H54 (cell line): Measurements from ENCODE around the gene DRAM2.

Experiments used
- DNase-seq: peaks from one replicate; pipeline ENCODE4 v3.0.0; 2011; ENCODE audit warnings: low spot score, mixed read lengths; ENCODE audit not compliant: insufficient read length
- FAIRE-seq: peaks from 3 replicates; lab custom pipeline; 2011; peaks lifted over from hg19 to GRCh38; lab: Jason Lieb, UNC
- POLR2A ChIP-seq: IDR thresholded peaks from 2 replicates; pipeline ENCODE4 v1.6.1; 2011; ENCODE audit warnings: low read depth, mild to moderate bottlenecking, low read length

Gene DRAM2

DNA sequence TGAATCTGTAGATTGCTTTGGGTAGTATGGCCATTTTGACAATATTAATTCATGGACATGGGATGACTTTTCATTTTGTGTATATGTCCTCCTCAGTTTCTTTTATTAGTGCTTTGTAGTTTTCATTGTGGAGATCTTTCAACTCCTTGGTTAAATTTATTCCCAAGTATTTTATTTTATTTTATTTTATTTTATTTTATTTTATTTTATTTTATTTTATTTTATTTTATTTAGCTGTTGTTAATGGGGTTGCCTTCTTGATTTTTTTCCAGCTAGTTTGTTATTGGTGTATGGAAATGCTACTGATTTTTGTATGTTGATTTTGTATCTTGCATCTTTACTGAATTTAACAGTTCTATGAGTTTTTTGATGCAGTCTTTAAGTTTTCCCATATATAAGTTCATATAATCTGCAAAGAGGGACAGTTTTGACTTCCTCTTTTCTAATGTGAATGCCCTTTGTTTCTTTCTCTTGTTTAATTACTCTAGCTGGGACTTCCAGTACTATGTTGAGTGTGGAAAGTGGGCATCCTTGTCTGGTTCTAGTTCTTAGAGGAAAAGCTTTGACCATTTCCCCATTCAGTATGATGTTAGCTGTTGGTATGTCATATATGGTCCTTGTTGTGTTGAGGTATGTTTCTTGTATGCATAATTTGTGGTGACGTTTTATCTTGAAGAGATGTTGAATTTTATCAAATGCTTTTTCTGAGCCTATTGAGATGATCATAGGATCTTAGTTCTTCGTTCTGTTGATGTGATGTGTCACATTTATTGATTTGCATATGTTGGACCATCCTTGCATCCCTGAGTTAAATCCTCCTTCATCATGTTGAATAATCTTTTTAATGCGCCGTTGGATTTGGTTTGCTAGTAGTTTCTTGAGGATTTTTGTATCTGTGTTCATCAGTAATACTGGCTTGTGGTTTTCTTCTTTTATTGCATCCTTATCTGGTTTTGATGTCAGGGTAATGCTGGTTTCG, 14.4 kb upstream of the DRAM2 start:
- FAIRE-seq: peak; percentile 11
- no peak for DNase-seq

DNA sequence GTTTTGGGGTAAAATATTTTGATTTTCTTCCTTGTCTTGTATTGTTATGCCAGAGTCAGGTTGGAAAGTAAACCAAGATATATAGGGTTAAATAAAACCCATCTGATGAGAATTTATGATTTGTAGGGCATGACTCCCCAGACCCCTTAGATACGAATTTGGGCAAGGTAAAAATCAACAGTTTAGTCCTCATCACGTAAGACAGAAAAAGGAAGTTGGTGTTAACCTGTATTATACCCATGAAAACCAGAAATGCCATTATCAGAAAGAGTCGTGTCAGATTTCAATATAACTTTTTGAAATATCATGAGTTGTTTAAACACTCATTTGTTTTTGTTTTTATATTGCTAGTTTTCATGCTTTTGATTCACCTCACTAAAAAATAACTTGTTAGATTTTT, 11.9 kb upstream of the DRAM2 start:
- TF ChIP-seq POLR2A: no peak
- FAIRE-seq (no peak), DNase-seq (no peak)

More for the DNA sequence above, 14.4 kb upstream of the DRAM2 start:
- no peak for TF ChIP-seq POLR2A

DNA sequence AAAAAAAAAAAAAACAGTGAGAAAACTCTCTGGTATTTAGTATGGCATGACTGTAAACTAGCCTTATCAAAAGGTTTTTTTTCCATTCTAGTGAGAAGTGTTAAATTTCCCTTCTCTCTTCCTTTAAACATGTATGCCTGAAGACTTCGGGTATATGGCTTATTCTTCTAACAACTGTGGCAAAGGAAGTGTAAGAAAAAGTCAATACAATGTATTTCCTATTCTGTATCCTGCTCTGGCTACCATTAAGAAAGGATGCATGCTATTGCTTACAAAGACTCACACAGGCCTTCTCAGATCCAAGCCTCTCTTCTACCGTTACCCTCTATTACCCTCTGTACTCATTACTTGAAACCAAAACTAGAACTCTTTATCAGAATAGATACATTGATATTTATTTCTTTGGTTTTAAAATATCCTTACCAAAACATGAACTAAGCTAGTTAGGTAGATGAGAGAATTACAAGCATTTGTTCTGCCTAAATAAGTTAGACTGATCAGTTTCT, 8.5 kb upstream of the DRAM2 start:
- FAIRE-seq: no peak
- DNase-seq: no peak

DNA sequence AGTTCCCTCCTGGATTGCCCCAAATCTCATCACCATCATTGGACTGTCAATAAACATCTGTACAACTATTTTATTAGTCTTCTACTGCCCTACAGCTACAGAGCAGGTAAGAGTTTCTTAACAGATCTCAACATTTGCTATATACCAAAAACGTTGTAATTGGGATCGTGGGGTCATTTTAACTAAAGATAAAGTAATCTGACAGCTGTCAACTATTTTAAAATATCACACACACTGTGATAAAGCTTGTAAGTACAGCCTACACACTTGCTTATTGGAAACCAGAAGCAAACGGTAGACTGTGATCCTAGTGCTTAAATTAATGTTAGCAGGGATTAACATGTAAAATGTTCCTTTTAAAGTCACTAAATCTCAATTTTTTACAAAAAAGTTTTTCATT, 8.1 kb upstream of the DRAM2 start:
- TF ChIP-seq POLR2A: no peak
- FAIRE-seq: no peak

More for the DNA sequence above, 8.5 kb upstream of the DRAM2 start:
- no peak for TF ChIP-seq POLR2A

DNA sequence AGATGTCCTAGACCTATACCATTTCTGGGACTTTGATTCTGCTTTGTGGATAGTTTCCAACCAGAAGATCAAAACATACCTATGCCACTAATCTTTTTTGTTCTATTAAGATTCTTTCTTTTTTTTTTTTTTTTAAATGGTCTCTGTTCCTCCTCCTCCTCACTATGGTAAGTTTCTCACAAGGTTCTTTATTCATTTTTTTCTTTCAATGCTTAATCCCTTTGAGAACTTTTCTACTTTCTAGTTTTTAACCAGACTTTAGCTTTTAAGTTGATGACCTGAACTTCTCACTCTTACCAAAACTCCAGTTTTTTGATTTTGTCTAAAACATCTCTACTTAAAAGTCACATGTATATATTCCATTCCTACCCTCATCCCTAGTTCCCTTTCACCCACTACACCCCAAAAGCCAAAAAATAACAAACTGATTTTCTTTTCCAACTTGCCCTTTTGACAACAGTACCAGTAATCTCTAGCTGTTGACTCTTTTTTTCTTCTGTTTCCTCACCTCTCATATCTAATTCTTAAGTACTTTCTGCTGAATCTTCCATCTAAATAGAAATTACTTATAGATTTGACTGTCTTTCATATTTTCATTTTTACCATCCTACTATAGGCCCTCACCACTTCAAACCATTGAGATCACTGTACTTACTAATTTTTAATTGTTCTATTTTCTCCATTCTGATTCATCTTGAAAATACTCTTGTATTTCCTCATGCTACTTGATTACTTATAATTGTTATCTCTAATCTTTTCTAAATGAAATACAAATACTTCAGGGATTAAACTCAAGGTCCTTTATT, 6.3 kb upstream of the DRAM2 start:
- DNase-seq: no peak
- FAIRE-seq: no peak
- no peak for TF ChIP-seq POLR2A

More for the DNA sequence above, 8.1 kb upstream of the DRAM2 start:
- DNase-seq: no peak

DNA sequence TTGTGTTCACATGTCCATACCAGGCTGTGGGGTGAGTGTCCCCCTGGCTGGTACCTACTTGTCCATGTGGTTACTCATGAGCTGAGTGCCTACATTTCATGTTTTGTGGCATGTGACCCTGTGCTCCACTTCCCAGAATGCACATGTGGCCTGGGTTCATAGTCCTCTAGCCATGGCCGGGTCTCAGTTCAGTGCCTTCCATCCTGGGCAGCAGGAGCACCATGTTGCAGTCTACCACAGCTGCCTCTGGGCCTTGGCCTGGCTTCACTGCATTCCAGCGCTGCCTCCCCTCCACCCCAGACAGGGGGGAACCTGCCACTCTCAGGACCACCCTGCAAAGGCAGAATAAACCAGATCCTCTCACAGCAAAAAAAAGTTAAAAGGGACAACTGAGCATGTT, 5.6 kb upstream of the DRAM2 start:
- TF ChIP-seq POLR2A: no peak
- no peak for DNase-seq
- FAIRE-seq: no peak

DNA sequence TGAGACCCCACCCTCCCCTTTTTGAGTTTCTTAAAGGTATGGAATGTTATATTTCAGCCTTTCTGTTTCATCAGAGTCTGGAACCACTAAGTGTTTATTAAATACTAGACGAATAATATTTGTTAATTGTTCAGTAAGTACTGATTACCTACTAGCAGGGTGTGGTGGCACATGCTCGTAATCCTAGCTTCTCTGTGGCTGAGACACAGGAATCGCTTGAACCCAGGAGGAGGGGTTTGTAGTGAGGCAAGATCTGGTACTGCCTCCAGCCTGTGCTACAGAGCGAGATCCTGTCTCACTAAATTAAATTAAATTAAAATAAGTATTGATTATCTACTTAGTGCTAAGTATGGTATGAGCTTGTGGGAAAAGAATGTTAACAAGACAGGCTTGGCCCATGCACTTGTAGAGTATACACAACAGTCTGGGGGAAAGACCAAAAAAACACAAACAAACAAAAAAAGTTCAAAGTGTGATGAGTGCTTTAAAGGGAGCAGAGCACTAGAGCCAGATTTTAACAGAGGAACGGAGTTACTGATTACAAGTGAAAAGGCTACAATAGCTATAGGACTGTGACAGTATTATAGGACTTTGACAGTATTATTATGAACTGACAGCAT, 2.6 kb upstream of the DRAM2 start:
- no peak for TF ChIP-seq POLR2A
- FAIRE-seq: no peak

DNA sequence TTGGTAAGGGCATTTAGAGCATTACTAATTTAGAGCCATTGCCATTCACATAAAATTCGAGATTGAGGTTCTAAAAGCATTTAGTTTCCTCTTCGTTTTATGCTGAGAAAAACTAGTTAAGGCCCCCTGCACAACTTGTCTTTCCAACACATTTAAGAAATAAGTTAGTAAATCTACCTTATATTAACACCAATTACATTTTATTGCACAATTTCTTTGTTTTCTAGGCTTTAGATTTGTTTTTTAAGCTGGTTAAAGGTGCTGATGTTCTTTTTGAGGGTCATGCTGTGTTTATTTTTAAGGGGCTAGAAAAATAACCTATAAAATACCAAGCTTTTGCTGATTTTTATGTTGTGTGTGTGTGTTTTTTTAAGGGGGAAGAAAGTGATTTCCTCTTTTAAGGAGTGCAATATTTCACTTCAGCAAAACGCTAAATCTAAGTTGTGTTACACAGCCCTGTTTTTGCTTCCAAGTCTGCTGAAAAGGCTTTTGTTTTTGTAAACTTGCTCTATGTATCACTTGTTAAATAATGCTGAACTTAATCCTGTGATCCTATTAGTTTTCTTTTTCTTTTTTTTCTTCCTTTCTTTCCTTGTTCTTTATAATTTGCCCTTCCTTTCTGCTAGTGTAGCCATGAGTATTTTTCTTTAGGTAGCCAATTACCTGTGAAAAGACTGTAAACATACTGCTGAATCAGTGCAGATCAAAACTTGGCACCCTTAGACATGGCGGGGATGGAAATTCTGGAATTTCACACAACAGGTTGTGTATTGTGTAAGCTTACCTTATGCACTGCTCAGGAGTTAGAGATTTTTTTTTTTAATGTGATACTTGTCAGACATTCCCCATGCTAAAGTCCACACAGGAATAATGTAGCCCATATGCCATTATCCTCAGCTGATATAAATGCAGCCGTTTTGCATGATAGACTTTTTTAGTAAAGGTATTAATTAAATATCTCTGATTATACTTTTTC, 1.6 kb upstream of the DRAM2 start:
- FAIRE-seq: no peak
- DNase-seq: no peak
- no peak for TF ChIP-seq POLR2A

More for the DNA sequence above, 2.6 kb upstream of the DRAM2 start:
- no peak for DNase-seq

DNA sequence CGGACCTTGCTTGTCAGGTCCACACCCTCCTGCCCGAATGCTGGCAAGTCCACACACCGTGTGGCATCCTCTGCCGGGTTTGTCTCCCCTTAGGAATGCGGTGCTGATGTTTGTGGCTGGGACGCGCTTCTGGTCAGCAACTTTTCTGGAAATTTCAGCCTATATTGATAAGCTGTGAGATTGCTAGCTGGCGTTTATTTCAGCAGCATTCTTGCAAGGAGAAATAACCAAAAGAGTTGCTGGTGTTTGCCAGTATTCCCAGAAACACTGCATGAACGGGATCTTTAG, 731 bp upstream of the DRAM2 start:
- DNase-seq (peak; percentile 76), FAIRE-seq (peak; percentile 86)
- TF ChIP-seq POLR2A: no peak

DNA sequence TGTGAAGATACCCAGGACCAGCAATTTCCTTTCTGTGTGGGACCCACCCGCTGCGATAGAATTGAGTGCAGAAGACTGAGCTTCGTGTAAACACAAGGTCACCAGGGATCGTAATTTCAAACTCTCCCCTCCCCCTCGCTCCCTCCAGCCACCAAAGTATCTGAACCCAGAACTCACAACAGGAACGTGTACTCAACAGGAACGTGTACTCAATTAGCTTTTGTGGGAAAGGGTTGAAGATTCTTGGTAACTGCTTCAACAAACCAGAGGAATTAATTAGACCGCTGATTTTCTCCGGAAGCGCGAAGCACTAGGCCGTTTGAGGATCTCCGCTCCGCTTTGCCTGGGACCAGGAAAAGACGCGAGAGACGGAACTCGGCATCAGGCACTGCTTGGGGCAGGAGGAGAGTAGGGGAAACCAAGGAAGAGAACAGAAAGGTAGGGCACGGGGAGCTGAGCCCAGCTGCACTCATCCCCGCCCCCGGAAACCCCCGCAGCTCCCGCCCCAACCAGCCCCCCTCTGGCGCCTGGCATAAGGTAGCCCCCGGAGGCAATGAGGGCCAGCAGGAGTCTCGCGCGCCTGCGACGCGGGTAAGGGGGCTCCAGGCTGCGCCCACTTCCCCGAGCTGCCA, 453 bp downstream of the DRAM2 start:
- DNase-seq (peak; percentile 49), FAIRE-seq (peak; percentile 79)

DNA sequence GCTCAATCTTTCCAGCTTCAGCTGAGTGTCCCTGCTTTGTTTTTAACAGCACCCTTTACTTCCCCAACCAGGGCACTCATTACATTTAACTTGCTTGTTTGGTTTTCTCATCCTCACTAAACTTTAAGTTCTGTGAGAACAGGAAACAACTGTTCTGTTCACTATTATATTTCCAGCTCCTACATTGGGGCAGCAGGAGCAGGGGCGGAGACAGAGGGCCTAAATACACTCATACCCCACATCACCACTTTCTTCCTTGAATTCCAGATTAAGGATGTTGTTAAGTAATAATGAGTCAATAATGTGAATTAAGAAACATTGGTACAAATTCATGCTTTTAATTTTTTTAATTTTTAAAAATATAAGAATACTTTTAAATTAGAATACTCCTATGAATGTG, 6.0 kb downstream of the DRAM2 start:
- no peak for TF ChIP-seq POLR2A
- FAIRE-seq (peak; percentile 15), DNase-seq (no peak)

More for the DNA sequence above, 453 bp downstream of the DRAM2 start:
- no peak for TF ChIP-seq POLR2A

DNA sequence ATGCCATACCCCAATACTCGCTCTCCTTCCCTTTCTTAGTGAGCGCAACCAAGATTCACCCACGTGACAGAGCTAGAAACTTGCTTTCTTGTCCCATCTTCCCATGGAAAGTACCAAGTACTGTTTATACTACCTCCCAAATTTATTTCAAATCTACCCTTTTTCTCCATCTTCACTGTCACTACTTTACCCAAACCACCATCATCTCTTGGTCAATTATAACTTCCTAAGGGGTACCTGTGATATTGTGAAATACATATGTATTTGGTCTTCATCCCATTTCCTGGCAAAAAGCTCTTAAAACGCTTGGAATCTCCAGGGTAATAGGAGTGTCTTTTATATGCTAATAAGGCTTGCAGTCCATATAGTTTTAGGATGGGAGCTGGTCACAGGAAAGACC, 8.2 kb downstream of the DRAM2 start:
- no peak for FAIRE-seq
- TF ChIP-seq POLR2A: no peak

More for the DNA sequence above, 8.2 kb downstream of the DRAM2 start:
- no peak for DNase-seq
